BJ (cell line): ENCODE data around the gene PTAFR. TPM values are rescaled to one million over a fixed set of nuclear protein-coding genes. Genes with fewer than 3 reads are reported as not detected.

Experiments used
- CTCF ChIA-PET: fragments of 350-600 bp; formaldehyde crosslinking; extraction: SDS; loops from one replicate; lab custom pipeline; 2021; ENCODE audit warnings: antibody characterized with exemption, inconsistent platforms; lab: Yijun Ruan, JAX
- POLR2A ChIA-PET: fragments of 300-600 bp; sonication (Branson Sonifier 250); formaldehyde crosslinking; extraction: SDS; loops from one replicate; lab custom pipeline; 2021; ENCODE audit warnings: antibody characterized with exemption; lab: Charles Lee
- DNase-seq: peaks from one replicate; pipeline ENCODE4 v3.0.0-alpha.2; 2011; ENCODE audit warnings: low read depth
- H3K27me3 ChIP-seq: 2 replicates; pipeline ENCODE4 v1.6.0; 2011; ENCODE audit warnings: low read length; ENCODE audit not compliant: control insufficient read depth, insufficient read depth
- H3K36me3 ChIP-seq: 2 replicates; pipeline ENCODE4 v1.5.1; 2011; ENCODE audit warnings: low read length; ENCODE audit not compliant: control insufficient read depth, insufficient read depth
- H3K4me3 ChIP-seq: 2 replicates; pipeline ENCODE4 v1.5.1; 2011; ENCODE audit warnings: low read depth, mild to moderate bottlenecking, control low read depth, low read length
- polyA plus RNA-seq: library from polyadenylated mRNA; depleted of rRNA; stranded (reverse); fragments of >200 nt; gene quantifications from 2 replicates; pipeline ENCODE4 v1.2.3, GENCODE V29; 2011
- TF ChIP-seq, protein P1 (sequence below): IDR thresholded peaks from 2 replicates; pipeline ENCODE4 v1.5.1; 2011; ENCODE audit warnings: low read depth, mild to moderate bottlenecking, control low read depth, inconsistent platforms, low read length, moderate library complexity; ENCODE audit not compliant: insufficient read depth

PTAFR gene
- polyA plus RNA-seq, 1 experiment, result 0.10 TPM

DNA sequence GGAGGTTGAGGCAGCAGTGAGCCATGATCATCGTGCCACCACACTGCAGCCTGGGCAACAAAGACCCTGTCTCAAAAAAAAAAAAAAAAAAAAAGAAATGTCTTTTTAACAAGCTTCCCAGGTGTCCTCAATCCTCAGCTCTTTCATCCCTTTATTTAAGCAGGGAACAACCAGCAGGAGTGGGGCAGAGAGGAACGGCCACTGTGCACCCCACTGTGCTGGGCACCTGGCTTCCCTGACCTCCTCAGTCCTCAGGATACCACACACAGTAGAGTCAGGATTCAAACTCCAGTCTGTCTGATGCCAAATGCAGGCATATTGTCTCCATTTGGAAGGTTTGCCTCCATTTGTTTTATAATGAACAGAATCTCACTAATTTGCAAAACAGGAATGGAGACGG lies 19.8 kb upstream of the PTAFR start:
- H3K4me3 ChIP-seq, result no peak overlapping the region
- POLR2A ChIA-PET, result no interaction called here

DNA sequence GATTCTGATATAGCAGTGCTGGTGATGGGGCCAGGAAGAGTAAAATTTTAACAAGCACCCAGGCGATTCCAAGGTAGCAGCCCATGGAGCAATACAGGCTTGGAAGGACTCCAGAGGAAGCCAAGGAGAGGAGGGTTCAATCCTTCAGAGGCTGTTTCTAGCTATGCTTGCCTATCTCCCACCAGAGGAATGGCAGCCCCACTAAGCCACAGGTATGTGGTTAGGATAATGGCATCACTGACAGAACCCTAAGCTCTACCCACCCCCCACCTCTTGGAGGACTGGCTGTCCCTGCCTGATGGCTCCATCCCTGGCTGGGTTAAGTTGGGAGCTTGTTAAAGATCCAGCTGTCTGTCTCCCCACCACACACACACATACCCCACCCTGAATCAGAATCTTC lies 19.3 kb upstream of the PTAFR start:
- CTCF ChIA-PET, result interaction anchor here (0.5 to 2.2 kb wide), 4 partner anchors 10 to 296 kb away, joined by 4 to 7 read pairs (median 5); no protein-coding TSS in a partner anchor
- Histone ChIP-seq H3K27me3 (no peaks in the 10 kb centered on the region), H3K36me3 (peaks cover 5% of the 10 kb centered on the region), H3K4me3 (no peak overlapping the region)
- POLR2A ChIA-PET, result no interaction called here
- no peak for DNase-seq
- TF ChIP-seq, protein P1, sequence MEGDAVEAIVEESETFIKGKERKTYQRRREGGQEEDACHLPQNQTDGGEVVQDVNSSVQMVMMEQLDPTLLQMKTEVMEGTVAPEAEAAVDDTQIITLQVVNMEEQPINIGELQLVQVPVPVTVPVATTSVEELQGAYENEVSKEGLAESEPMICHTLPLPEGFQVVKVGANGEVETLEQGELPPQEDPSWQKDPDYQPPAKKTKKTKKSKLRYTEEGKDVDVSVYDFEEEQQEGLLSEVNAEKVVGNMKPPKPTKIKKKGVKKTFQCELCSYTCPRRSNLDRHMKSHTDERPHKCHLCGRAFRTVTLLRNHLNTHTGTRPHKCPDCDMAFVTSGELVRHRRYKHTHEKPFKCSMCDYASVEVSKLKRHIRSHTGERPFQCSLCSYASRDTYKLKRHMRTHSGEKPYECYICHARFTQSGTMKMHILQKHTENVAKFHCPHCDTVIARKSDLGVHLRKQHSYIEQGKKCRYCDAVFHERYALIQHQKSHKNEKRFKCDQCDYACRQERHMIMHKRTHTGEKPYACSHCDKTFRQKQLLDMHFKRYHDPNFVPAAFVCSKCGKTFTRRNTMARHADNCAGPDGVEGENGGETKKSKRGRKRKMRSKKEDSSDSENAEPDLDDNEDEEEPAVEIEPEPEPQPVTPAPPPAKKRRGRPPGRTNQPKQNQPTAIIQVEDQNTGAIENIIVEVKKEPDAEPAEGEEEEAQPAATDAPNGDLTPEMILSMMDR, result no peak

More for the DNA sequence above, 19.8 kb upstream of the PTAFR start:
- Histone ChIP-seq H3K36me3 (peaks cover 8% of the 10 kb centered on the region), H3K27me3 (no peaks in the 10 kb centered on the region)
- no peak for DNase-seq
- TF ChIP-seq, protein P1, result no peak
- CTCF ChIA-PET, result interaction anchor here (1.4 to 2.0 kb wide), 2 partner anchors 9 to 13 kb away, joined by 6 to 9 read pairs; no protein-coding TSS in a partner anchor

DNA sequence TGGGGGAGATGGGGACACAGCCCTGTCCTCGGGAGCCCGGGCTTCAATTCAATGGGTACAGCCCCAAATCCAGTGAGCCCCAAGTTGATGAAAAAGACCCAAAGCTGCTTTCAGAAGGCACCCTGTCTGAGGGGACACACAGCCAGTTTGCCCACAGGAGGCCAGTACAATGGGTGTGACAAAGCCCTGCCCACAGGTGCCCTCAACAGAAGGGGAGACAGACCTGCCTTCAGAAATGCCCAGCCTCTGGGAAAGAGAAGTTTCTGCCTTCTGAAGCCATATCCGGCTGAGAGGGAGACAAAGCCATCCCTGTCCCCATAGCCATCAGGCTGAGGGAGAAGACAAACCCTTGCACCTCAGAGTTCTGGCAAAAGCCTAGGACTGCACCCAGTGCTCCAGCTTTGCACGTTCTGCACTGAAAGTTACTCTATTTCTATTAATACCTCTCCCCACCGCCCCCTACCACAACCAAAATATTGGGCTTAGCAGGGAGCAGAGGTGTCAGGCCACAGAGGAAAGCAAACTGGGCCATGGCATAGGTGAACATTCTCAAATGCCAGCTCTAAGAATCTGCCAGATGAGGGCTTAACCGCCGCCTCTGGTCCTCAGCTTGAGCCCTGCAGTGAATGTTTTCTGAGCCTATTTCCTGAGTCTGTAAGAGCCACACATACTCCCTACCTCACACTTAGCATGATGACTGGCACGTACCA lies 18.0 kb upstream of the PTAFR start:
- DNase-seq, result no peak
- no peaks in the 10 kb centered on the region for H3K27me3 ChIP-seq
- peaks cover 1% of the 10 kb centered on the region; the same call in 1 of the 2 replicates for H3K36me3 ChIP-seq
- ChIA-PET POLR2A (no interaction called here), CTCF (interaction anchor here (0.6 to 2.2 kb wide), 3 partner anchors 10 to 103 kb away, joined by 3 to 7 read pairs (median 3); no protein-coding TSS in a partner anchor)
- TF ChIP-seq, protein P1, result no peak
- H3K4me3 ChIP-seq, result no peak overlapping the region

DNA sequence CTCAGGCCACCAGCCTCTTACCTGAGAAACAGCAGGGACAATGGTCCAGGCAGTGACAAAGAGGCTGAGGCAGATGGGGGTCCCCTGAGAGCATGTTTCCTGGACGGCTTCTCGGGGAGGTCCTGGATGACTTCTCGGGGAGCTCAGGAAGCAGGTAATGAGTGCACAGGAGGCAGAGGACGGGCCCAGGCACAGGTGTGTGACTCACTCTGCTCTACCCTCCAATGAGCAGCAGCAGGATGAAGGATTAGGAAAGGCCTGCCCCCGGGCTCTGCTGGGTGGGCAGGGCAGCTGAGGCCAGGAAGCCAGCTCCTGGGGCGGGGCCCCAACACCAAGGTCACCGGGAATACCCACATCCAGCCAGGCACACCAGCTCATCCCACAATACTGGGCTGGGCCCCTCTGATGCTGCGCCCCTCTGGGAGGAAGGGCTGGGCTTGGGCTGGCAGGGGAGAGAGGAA lies 17.2 kb upstream of the PTAFR start:
- DNase-seq, result no peak
- no peaks in the 10 kb centered on the region for H3K36me3 ChIP-seq
- CTCF ChIA-PET, result interaction anchor here (0.6 to 2.2 kb wide), 2 partner anchors 11 to 102 kb away, joined by 3 to 7 read pairs; no protein-coding TSS in a partner anchor
- POLR2A ChIA-PET, result no interaction called here
- no peak overlapping the region for H3K4me3 ChIP-seq
- H3K27me3 ChIP-seq, result no peaks in the 10 kb centered on the region
- TF ChIP-seq, protein P1, result no peak

DNA sequence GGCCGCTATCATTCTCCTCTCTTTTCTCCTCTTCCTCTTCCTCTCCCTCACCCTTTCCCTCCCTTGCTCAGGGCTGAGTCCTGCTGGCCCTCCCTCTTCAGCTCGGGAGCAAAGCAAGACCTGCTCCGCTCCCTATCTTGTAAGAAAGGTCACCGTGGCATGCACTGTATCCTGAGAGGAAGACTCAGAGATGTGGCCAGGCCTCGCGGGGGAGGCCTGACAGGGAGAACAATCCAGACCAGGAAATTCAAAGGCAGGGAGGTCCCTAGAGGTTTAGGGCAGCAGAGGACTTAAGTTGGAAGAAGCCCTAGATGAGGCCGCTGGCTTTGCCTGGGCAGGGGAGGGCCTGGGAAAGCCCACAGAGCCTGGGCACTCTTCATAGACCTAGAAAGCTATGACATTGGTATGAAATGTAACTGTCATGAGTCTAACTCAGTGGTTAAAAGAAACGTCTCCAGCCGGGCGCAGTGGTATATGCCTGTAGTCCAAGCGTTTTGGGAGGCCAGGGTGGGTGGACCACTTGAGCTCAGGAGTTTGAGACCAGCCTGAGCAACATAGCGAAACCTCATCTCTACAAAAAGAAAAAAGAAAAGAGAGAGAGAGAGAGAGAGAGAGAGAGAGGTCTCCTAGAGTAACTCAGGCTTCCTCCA lies 14.6 kb upstream of the PTAFR start:
- Histone ChIP-seq H3K4me3 (no peak overlapping the region), H3K36me3 (no peaks in the 10 kb centered on the region), H3K27me3 (no peaks in the 10 kb centered on the region)
- TF ChIP-seq, protein P1, result no peak
- no peak for DNase-seq
- ChIA-PET CTCF (no interaction called here), POLR2A (no interaction called here)
